K562 (cell line): Measurements from ENCODE around the gene BMF.

Experiments
- ATF1 ChIP-seq, 2 experiments: fragments of 450-650 bp in 1 of 2; IDR thresholded peaks; 2 replicates each; pipeline ENCODE4 v1.6.1; 2016; ENCODE audit warnings: missing compliant biosample characterization in 1 of 2, missing genetic modification characterization in 1 of 2
- BRCA1 ChIP-seq, 2 experiments: fragments of 450-650 bp in 1 of 2; sonication (generic) in 1 of 2; formaldehyde crosslinking in 1 of 2; IDR thresholded peaks; 2 replicates each; pipeline versions ENCODE4 v1.5.0 to v1.6.1; 2017 to 2020; ENCODE audit warnings: mild to moderate bottlenecking in 1 of 2, missing genetic modification reagents in 1 of 2
- BRD4 ChIP-seq: fragments of 200-600 bp; sonication (generic); IDR thresholded peaks from 2 replicates; pipeline ENCODE4 v1.6.1; 2017; ENCODE audit warnings: inconsistent platforms
- HCFC1 ChIP-seq: IDR thresholded peaks from 2 replicates; pipeline ENCODE4 v1.6.1; 2012; ENCODE audit warnings: low read depth, low read length, improper control_type of control experiment
- MXI1 ChIP-seq: IDR thresholded peaks from 2 replicates; pipeline ENCODE4 v1.6.1; 2011; ENCODE audit warnings: low read depth, mild to moderate bottlenecking, improper control_type of control experiment, low read length
- POLR2A ChIP-seq: fragments of 450-650 bp; conservative IDR thresholded peaks from 2 replicates; pipeline ENCODE4 v1.6.1; 2016
- RFX5 ChIP-seq: IDR thresholded peaks from 2 replicates; pipeline ENCODE4 v1.6.1; 2011; ENCODE audit warnings: low read depth, mild to moderate bottlenecking, improper control_type of control experiment, low read length
- TRIM24 ChIP-seq, 2 experiments: fragments of 450-650 bp; IDR thresholded peaks; 2 replicates each; pipeline ENCODE4 v1.6.1; 2016
- ZFX ChIP-seq: sonication (generic); formaldehyde crosslinking; IDR thresholded peaks from 2 replicates; pipeline ENCODE4 v1.8.0; 2022; ENCODE audit warnings: mild to moderate bottlenecking, missing genetic modification reagents, moderate library complexity
- ZNF224 ChIP-seq: sonication (generic); formaldehyde crosslinking; IDR thresholded peaks from 2 replicates; pipeline ENCODE4 v1.8.0; 2022; ENCODE audit warnings: mild to moderate bottlenecking, missing genetic modification reagents
- ZNF717 ChIP-seq: fragments of 250-450 bp; sonication (Bioruptor Pico); IDR thresholded peaks from 2 replicates; pipeline ENCODE4 v1.5.0; 2021
- TF ChIP-seq, protein P1 (sequence below), 2 experiments: fragments of 450-650 bp; IDR thresholded peaks; 2 replicates each; pipeline ENCODE4 v1.6.1; 2016; ENCODE audit warnings: mild to moderate bottlenecking in 2 of 2, borderline replicate concordance in 1 of 2, low read depth in 1 of 2, moderate library complexity in 1 of 2
- TF ChIP-seq, protein P2 (sequence below), 2 experiments: fragments of 450-650 bp; formaldehyde crosslinking in 1 of 2; IDR thresholded peaks; 2 replicates each; pipeline versions ENCODE4 v1.4.0 to v1.6.1; 2014 to 2020; ENCODE audit warnings: mild to moderate bottlenecking in 2 of 2, borderline replicate concordance in 1 of 2, low read depth in 1 of 2
- TF ChIP-seq, protein P3 (sequence below), 2 experiments: fragments of 450-650 bp; conservative IDR thresholded peaks; 2 replicates each; pipeline ENCODE4 v1.6.1; 2017; ENCODE audit warnings: mild to moderate bottlenecking in 2 of 2, moderate library complexity in 2 of 2

DNA sequence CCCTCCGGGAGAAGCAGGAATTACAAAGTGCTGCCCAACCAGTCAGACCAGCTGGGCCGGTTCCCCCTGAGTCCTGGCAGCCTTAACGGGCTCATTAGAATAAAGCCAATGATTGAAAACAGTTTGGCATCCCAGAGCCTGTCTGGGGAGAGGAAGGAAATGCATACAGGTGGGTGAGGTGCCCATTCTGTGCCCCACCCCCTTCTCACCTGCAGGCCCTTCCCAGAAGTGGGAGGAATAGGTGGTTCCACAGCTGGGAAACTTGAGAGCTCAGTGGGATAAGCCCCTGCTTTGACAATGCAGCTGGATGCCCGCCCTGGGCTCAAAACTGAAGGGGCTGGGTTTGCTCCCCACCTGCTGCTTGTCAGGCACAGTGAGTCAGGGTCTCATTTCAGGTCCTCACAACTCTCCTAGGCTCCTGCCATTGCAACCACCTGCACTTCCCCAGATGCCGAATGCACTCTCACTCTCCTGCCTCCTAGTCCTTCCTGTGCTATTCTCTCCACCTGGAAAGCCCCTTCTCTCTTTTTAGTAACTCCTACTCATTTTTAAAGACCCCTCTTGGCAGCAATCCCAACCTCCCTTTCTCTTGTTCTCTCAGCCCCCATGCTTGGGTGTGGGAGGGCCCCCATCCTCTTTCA lies 46.7 kb upstream of the BMF start:
- TF ChIP-seq BRCA1 (IDR thresholded peaks at IDR 0.05) (no peak), BRCA1 (CRISPR knock-in tag; IDR thresholded peaks at IDR 0.05) (no peak), ZNF717 (CRISPR knock-in tag) (no peak), ZNF224 (CRISPR knock-in tag) (no peak), BRD4 (no peak), RFX5 (no peak), ZFX (CRISPR knock-in tag) (no peak), TRIM24 (IDR thresholded peaks at IDR 0.05) (no peak), MXI1 (no peak), POLR2A (no peak), HCFC1 (no peak), ATF1 (CRISPR knock-in tag; IDR thresholded peaks at IDR 0.05) (no peak), ATF1 (tag; IDR thresholded peaks at IDR 0.05) (no peak)
- TF ChIP-seq, protein P1, sequence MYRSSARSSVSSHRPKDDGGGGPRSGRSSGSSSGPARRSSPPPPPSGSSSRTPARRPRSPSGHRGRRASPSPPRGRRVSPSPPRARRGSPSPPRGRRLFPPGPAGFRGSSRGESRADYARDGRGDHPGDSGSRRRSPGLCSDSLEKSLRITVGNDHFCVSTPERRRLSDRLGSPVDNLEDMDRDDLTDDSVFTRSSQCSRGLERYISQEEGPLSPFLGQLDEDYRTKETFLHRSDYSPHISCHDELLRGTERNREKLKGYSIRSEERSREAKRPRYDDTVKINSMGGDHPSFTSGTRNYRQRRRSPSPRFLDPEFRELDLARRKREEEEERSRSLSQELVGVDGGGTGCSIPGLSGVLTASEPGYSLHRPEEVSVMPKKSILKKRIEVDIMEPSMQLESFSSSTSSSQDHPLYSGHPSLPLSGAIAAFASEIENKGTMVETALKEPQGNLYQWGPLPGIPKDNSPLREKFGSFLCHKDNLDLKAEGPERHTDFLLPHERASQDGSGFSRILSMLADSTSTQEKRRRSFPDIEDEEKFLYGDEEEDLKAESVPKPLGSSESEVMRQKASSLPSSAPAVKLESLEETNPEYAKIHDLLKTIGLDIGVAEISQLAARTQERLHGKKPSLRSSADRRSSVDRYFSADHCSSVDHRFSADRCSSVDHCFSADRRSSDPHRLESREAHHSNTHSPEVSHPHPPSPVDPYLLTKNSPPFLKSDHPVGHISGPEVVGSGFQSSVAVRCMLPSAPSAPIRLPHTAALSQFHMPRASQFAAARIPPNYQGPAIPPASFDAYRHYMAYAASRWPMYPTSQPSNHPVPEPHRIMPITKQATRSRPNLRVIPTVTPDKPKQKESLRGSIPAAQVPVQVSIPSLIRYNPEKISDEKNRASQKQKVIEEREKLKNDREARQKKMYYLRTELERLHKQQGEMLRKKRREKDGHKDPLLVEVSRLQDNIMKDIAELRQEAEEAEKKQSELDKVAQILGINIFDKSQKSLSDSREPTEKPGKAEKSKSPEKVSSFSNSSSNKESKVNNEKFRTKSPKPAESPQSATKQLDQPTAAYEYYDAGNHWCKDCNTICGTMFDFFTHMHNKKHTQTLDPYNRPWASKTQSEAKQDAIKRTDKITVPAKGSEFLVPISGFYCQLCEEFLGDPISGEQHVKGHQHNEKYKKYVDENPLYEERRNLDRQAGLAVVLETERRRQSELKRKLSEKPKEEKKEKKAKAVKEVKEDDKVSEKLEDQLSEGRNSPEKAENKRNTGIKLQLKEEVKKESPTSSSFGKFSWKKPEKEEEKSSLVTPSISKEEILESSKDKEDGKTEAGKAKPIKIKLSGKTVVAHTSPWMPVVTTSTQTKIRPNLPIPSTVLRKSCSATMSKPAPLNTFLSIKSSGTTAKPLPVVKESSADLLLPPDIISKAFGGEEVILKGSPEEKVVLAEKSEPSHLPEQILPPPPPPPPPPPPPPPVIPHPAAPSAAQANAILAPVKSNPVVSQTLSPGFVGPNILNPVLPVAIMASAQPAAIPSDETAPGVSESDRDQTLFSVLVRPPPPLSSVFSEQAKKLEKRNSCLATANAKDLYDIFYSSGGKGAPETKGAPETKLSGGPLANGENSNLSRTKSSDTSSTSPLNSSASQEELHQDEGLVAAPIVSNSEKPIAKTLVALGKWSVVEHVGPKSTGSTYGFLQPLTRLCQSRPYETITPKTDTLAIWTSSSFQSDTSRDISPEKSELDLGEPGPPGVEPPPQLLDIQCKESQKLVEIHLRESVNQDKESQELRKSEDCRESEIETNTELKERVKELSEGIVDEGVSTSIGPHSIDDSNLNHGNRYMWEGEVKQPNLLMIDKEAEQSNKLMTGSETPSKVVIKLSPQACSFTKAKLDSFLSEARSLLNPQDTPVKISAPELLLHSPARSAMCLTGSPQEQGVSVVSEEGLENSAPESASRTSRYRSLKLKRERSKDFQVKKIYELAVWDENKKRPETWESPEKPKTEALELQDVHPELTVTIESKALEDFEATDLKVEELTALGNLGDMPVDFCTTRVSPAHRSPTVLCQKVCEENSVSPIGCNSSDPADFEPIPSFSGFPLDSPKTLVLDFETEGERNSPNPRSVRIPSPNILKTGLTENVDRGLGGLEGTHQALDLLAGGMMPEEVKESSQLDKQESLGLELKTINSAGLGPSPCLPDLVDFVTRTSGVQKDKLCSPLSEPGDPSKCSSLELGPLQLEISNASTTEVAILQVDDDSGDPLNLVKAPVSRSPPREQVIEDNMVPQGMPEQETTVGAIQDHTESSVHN (IDR thresholded peaks at IDR 0.05; ENCODE audit: borderline replicate concordance in 1 of 2, low read depth in 1 of 2), result no peak
- TF ChIP-seq, protein P2, sequence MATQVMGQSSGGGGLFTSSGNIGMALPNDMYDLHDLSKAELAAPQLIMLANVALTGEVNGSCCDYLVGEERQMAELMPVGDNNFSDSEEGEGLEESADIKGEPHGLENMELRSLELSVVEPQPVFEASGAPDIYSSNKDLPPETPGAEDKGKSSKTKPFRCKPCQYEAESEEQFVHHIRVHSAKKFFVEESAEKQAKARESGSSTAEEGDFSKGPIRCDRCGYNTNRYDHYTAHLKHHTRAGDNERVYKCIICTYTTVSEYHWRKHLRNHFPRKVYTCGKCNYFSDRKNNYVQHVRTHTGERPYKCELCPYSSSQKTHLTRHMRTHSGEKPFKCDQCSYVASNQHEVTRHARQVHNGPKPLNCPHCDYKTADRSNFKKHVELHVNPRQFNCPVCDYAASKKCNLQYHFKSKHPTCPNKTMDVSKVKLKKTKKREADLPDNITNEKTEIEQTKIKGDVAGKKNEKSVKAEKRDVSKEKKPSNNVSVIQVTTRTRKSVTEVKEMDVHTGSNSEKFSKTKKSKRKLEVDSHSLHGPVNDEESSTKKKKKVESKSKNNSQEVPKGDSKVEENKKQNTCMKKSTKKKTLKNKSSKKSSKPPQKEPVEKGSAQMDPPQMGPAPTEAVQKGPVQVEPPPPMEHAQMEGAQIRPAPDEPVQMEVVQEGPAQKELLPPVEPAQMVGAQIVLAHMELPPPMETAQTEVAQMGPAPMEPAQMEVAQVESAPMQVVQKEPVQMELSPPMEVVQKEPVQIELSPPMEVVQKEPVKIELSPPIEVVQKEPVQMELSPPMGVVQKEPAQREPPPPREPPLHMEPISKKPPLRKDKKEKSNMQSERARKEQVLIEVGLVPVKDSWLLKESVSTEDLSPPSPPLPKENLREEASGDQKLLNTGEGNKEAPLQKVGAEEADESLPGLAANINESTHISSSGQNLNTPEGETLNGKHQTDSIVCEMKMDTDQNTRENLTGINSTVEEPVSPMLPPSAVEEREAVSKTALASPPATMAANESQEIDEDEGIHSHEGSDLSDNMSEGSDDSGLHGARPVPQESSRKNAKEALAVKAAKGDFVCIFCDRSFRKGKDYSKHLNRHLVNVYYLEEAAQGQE (IDR thresholded peaks at IDR 0.05; ENCODE audit: borderline replicate concordance), result no peak
- TF ChIP-seq, protein P2 (CRISPR knock-in tag; IDR thresholded peaks at IDR 0.05; ENCODE audit: low read depth), result no peak
- TF ChIP-seq, protein P3, sequence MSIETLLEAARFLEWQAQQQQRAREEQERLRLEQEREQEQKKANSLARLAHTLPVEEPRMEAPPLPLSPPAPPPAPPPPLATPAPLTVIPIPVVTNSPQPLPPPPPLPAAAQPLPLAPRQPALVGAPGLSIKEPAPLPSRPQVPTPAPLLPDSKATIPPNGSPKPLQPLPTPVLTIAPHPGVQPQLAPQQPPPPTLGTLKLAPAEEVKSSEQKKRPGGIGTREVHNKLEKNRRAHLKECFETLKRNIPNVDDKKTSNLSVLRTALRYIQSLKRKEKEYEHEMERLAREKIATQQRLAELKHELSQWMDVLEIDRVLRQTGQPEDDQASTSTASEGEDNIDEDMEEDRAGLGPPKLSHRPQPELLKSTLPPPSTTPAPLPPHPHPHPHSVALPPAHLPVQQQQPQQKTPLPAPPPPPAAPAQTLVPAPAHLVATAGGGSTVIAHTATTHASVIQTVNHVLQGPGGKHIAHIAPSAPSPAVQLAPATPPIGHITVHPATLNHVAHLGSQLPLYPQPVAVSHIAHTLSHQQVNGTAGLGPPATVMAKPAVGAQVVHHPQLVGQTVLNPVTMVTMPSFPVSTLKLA (conservative IDR thresholded peaks at IDR 0.05), result no peak
